Fibroblast of lung (primary cell): Measurements from ENCODE around the gene RMND1.

Source experiments
- EZH2 ChIP-seq: IDR thresholded peaks from 2 replicates; pipeline ENCODE4 v1.5.1; 2012; ENCODE audit warnings: low read length, control low read depth, mild to moderate bottlenecking; ENCODE audit errors: missing control alignments
- TF ChIP-seq, protein P1 (sequence below), 2 donors: IDR thresholded peaks in 1 of 2; conservative IDR thresholded peaks in 1 of 2; 1 replicate in 1 of 2; 2 replicates in 1 of 2; pipeline ENCODE4 v1.5.1; 2011 to 2012; ENCODE audit warnings: low read length in 2 of 2, control low read depth in 1 of 2, inconsistent platforms in 1 of 2, low read depth in 1 of 2, mild to moderate bottlenecking in 1 of 2

DNA sequence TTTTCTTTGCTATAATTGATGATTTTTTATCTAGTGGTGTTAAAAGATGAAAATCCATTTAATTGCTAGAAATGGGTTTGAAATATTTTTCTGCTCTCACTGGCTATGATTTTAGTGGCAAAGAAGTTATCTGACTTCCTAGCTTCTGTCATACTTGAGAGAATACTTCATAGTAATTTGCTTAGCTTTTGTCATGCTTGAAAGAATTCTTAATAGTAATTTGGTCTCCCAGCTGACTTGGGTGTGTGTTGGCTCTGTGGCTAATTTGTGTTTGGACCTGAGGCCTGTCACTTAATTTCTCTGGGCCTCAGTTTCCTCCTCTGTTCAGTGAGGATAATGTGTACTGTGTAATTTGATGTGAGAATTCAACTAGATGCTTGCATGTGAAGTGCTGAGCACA is 12.8 kb upstream of the RMND1 start:
- TF ChIP-seq, protein P1, sequence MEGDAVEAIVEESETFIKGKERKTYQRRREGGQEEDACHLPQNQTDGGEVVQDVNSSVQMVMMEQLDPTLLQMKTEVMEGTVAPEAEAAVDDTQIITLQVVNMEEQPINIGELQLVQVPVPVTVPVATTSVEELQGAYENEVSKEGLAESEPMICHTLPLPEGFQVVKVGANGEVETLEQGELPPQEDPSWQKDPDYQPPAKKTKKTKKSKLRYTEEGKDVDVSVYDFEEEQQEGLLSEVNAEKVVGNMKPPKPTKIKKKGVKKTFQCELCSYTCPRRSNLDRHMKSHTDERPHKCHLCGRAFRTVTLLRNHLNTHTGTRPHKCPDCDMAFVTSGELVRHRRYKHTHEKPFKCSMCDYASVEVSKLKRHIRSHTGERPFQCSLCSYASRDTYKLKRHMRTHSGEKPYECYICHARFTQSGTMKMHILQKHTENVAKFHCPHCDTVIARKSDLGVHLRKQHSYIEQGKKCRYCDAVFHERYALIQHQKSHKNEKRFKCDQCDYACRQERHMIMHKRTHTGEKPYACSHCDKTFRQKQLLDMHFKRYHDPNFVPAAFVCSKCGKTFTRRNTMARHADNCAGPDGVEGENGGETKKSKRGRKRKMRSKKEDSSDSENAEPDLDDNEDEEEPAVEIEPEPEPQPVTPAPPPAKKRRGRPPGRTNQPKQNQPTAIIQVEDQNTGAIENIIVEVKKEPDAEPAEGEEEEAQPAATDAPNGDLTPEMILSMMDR (conservative IDR thresholded peaks at IDR 0.05 in 1 of 2, IDR thresholded peaks at IDR 0.05 in 1 of 2; ENCODE audit: low read depth in 1 of 2, low read length in 2 of 2) = no peak
- TF ChIP-seq EZH2 = no peak
